ENCODE results near the gene CELF4.

DNA sequence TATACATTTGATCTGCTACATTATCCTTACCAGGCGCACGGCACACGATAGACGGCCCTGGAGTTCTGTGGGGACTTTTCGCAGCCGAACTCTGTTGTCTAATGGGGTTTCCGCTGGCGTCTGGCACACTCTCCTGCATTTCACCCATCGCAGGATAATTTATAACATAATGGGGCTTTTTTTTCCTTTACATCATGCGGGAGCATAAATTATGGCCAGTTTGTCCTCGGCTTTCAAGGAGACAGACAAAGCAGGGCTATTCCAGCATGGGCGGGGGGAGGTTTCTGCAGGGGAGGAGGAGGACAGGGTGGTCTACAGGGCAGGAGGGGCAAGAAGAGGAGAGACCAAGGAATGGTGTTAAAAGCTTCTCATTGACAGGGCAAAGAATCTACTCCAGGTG, 279.8 kb downstream of the CELF4 start:
- TF ChIP-seq EZH2 (IDR thresholded peaks at IDR 0.05), result no peak
- no peak for TF ChIP-seq POLR2AphosphoS5 (IDR thresholded peaks at IDR 0.05; ENCODE audit: borderline replicate concordance, low read depth, low read length)
- no peak for TF ChIP-seq FOXP2 (optimal IDR thresholded peaks at IDR 0.05; ENCODE audit: control extremely low read depth, extremely low read length, insufficient read depth)

All from SK-N-MC (cell line).